HEK293 (cell line): ENCODE measurements around the gene NAPG.

Source experiments
- GLI2 ChIP-seq: fragments of 450-650 bp; formaldehyde crosslinking; IDR thresholded peaks from 2 replicates; pipeline ENCODE4; 2017; ENCODE audit warnings: missing biosample characterization, missing genetic modification characterization, low read depth, borderline replicate concordance
- RBAK ChIP-seq: fragments of 450-650 bp; formaldehyde crosslinking; IDR thresholded peaks from 2 replicates; pipeline ENCODE4 v1.5.1; 2016; ENCODE audit warnings: missing biosample characterization, missing genetic modification characterization
- SALL2 ChIP-seq: fragments of 450-650 bp; formaldehyde crosslinking; IDR thresholded peaks from 2 replicates; pipeline ENCODE4 v1.5.0; 2017; ENCODE audit warnings: missing biosample characterization, mild to moderate bottlenecking, missing genetic modification characterization, borderline replicate concordance
- ZBTB21 ChIP-seq: fragments of 450-650 bp; formaldehyde crosslinking; IDR thresholded peaks from 2 replicates; pipeline ENCODE4 v1.5.1; 2017; ENCODE audit warnings: missing biosample characterization, missing genetic modification characterization
- ZNF274 ChIP-seq, 2 experiments: fragments of 200-500 bp in 1 of 2; fragments of 450-650 bp in 1 of 2; sonication (Bioruptor generic) in 1 of 2; formaldehyde crosslinking in 1 of 2; IDR thresholded peaks; 2 replicates each; pipeline versions ENCODE4 v1.5.1 to v1.6.1; 2014 to 2016; ENCODE audit warnings: borderline replicate concordance in 1 of 2, inconsistent platforms in 1 of 2, low read length in 1 of 2, missing biosample characterization in 1 of 2, missing genetic modification characterization in 1 of 2
- ZNF311 ChIP-seq: fragments of 450-650 bp; formaldehyde crosslinking; IDR thresholded peaks from 2 replicates; pipeline ENCODE4 v1.5.1; 2017; ENCODE audit warnings: missing biosample characterization, missing genetic modification characterization, borderline replicate concordance
- ZNF621 ChIP-seq: fragments of 450-650 bp; formaldehyde crosslinking; IDR thresholded peaks from 2 replicates; pipeline ENCODE4 v1.5.1; 2017; ENCODE audit warnings: missing biosample characterization, missing genetic modification characterization
- TF ChIP-seq, protein P1 (sequence below): fragments of 450-650 bp; formaldehyde crosslinking; IDR thresholded peaks from 2 replicates; pipeline ENCODE4 v1.5.1; 2016; ENCODE audit warnings: missing biosample characterization, missing genetic modification characterization
- TF ChIP-seq, protein P2 (sequence below): fragments of 450-650 bp; formaldehyde crosslinking; IDR thresholded peaks from 2 replicates; pipeline ENCODE4 v1.5.1; 2017; ENCODE audit warnings: missing biosample characterization, missing genetic modification characterization

- TF ChIP-seq, protein P1, sequence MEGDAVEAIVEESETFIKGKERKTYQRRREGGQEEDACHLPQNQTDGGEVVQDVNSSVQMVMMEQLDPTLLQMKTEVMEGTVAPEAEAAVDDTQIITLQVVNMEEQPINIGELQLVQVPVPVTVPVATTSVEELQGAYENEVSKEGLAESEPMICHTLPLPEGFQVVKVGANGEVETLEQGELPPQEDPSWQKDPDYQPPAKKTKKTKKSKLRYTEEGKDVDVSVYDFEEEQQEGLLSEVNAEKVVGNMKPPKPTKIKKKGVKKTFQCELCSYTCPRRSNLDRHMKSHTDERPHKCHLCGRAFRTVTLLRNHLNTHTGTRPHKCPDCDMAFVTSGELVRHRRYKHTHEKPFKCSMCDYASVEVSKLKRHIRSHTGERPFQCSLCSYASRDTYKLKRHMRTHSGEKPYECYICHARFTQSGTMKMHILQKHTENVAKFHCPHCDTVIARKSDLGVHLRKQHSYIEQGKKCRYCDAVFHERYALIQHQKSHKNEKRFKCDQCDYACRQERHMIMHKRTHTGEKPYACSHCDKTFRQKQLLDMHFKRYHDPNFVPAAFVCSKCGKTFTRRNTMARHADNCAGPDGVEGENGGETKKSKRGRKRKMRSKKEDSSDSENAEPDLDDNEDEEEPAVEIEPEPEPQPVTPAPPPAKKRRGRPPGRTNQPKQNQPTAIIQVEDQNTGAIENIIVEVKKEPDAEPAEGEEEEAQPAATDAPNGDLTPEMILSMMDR (tag by site-specific recombination): no peak
- TF ChIP-seq GLI2: no peak
- no peak for TF ChIP-seq ZNF274 (IDR thresholded peaks at IDR 0.05; ENCODE audit: low read length)
- TF ChIP-seq ZNF274 (tag by site-specific recombination; IDR thresholded peaks at IDR 0.05; ENCODE audit: borderline replicate concordance): no peak
- no peak for TF ChIP-seq SALL2
- TF ChIP-seq ZNF311 (tag by site-specific recombination): no peak
- TF ChIP-seq, protein P2, sequence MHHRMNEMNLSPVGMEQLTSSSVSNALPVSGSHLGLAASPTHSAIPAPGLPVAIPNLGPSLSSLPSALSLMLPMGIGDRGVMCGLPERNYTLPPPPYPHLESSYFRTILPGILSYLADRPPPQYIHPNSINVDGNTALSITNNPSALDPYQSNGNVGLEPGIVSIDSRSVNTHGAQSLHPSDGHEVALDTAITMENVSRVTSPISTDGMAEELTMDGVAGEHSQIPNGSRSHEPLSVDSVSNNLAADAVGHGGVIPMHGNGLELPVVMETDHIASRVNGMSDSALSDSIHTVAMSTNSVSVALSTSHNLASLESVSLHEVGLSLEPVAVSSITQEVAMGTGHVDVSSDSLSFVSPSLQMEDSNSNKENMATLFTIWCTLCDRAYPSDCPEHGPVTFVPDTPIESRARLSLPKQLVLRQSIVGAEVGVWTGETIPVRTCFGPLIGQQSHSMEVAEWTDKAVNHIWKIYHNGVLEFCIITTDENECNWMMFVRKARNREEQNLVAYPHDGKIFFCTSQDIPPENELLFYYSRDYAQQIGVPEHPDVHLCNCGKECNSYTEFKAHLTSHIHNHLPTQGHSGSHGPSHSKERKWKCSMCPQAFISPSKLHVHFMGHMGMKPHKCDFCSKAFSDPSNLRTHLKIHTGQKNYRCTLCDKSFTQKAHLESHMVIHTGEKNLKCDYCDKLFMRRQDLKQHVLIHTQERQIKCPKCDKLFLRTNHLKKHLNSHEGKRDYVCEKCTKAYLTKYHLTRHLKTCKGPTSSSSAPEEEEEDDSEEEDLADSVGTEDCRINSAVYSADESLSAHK (tag by site-specific recombination): no peak
- TF ChIP-seq ZNF621 (tag by site-specific recombination): no peak
- TF ChIP-seq ZBTB21: no peak
- no peak for TF ChIP-seq RBAK (tag by site-specific recombination)
Measured at GRCh38 chr18:10552226-10552625, 26.4 kb downstream of the NAPG start.
